ENCODE measurements around the gene COL28A1. TPM values are rescaled to one million over a fixed set of nuclear protein-coding genes. Genes with fewer than 3 reads are reported as not detected.

Gene COL28A1
- total RNA-seq, 1 experiment from 2014 or later, result 0.81 TPM

DNA sequence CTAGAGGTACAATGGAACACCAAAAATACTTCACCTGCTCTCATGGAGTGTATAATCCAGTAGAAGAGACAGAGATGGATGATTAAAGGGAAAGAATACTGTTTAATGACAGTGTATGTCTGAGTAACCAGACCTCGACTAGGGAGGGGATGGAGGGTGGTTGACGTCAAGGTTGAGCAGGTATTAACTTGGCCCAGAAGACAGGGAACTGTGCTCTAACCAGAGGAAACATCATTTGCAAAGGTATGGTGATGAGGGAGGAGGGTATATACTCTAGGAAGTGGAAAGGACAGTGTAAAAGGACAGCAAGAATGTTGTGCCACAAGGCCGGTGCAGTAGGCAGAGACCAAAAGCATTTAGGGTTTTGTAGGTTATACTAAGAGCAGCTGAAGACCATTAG lies 33.9 kb upstream of the COL28A1 start (continued):
- TF ChIP-seq, protein P1, sequence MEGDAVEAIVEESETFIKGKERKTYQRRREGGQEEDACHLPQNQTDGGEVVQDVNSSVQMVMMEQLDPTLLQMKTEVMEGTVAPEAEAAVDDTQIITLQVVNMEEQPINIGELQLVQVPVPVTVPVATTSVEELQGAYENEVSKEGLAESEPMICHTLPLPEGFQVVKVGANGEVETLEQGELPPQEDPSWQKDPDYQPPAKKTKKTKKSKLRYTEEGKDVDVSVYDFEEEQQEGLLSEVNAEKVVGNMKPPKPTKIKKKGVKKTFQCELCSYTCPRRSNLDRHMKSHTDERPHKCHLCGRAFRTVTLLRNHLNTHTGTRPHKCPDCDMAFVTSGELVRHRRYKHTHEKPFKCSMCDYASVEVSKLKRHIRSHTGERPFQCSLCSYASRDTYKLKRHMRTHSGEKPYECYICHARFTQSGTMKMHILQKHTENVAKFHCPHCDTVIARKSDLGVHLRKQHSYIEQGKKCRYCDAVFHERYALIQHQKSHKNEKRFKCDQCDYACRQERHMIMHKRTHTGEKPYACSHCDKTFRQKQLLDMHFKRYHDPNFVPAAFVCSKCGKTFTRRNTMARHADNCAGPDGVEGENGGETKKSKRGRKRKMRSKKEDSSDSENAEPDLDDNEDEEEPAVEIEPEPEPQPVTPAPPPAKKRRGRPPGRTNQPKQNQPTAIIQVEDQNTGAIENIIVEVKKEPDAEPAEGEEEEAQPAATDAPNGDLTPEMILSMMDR (IDR thresholded peaks at IDR 0.05), result no peak
- TF ChIP-seq SP1 (CRISPR knock-in tag; conservative IDR thresholded peaks at IDR 0.05) (no peak), FOXK1 (CRISPR knock-in tag; IDR thresholded peaks at IDR 0.05) (no peak), FOXP1 (CRISPR knock-in tag; IDR thresholded peaks at IDR 0.05; ENCODE audit: borderline replicate concordance) (no peak)
- TF ChIP-seq, protein P2, sequence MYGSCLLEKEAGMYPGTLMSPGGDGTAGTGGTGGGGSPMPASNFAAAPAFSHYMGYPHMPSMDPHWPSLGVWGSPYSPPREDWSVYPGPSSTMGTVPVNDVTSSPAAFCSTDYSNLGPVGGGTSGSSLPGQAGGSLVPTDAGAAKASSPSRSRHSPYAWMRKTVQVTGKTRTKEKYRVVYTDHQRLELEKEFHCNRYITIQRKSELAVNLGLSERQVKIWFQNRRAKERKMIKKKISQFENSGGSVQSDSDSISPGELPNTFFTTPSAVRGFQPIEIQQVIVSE (CRISPR knock-in tag; IDR thresholded peaks at IDR 0.05; ENCODE audit: borderline replicate concordance), result no peak
- TF ChIP-seq, protein P3, sequence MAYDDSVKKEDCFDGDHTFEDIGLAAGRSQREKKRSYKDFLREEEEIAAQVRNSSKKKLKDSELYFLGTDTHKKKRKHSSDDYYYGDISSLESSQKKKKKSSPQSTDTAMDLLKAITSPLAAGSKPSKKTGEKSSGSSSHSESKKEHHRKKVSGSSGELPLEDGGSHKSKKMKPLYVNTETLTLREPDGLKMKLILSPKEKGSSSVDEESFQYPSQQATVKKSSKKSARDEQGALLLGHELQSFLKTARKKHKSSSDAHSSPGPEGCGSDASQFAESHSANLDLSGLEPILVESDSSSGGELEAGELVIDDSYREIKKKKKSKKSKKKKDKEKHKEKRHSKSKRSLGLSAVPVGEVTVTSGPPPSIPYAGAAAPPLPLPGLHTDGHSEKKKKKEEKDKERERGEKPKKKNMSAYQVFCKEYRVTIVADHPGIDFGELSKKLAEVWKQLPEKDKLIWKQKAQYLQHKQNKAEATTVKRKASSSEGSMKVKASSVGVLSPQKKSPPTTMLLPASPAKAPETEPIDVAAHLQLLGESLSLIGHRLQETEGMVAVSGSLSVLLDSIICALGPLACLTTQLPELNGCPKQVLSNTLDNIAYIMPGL (CRISPR knock-in tag; IDR thresholded peaks at IDR 0.05), result no peak

DNA sequence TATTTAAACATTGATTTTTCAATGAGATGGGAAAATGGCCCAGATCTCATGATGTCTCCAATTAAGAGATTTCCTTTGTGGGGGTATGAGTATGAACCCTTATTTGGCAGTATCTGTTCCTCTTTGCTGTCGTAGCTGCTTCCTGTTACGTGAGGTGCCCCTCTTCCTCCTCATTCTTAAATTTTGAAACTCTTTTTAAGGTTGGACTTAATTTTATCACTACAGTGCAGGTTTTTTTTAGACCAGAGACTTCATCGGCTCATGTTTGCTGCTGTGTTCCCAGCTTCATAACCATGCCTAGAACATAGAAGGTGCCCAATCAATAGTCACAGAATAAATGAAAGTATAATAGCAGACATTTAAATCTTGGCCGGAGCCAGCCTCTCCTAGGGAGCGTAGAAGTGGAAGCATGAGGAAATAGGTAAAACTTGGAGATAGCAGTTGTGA lies 33.4 kb upstream of the COL28A1 start:
- Mint-ChIP-seq H3K27me3 (ENCODE audit: low read depth) (no peaks in the 10 kb centered on the region), H3K36me3 (peaks cover 27% of the 10 kb centered on the region), H3K9me3 (peaks cover 17% of the 10 kb centered on the region), H3K27ac (no peak overlapping the region), H3K4me1 (peaks cover 20% of the 10 kb centered on the region), H3K4me3 (peak overlapping the region; percentile 80)
- ChIA-PET POLR2A (interaction anchor here (1.8 kb wide), 1 partner anchor 12 kb away, joined by 4 read pairs; no protein-coding TSS in a partner anchor), CTCF (interaction anchor here (1.2 kb wide), 1 partner anchor 617 kb away, joined by 3 read pairs; no protein-coding TSS in a partner anchor)
- ATAC-seq (no peak), DNase-seq (ENCODE audit: low spot score) (no peak)
- TF ChIP-seq ZNF138 (CRISPR knock-in tag; conservative IDR thresholded peaks at IDR 0.05), result no peak
- TF ChIP-seq, protein P4, sequence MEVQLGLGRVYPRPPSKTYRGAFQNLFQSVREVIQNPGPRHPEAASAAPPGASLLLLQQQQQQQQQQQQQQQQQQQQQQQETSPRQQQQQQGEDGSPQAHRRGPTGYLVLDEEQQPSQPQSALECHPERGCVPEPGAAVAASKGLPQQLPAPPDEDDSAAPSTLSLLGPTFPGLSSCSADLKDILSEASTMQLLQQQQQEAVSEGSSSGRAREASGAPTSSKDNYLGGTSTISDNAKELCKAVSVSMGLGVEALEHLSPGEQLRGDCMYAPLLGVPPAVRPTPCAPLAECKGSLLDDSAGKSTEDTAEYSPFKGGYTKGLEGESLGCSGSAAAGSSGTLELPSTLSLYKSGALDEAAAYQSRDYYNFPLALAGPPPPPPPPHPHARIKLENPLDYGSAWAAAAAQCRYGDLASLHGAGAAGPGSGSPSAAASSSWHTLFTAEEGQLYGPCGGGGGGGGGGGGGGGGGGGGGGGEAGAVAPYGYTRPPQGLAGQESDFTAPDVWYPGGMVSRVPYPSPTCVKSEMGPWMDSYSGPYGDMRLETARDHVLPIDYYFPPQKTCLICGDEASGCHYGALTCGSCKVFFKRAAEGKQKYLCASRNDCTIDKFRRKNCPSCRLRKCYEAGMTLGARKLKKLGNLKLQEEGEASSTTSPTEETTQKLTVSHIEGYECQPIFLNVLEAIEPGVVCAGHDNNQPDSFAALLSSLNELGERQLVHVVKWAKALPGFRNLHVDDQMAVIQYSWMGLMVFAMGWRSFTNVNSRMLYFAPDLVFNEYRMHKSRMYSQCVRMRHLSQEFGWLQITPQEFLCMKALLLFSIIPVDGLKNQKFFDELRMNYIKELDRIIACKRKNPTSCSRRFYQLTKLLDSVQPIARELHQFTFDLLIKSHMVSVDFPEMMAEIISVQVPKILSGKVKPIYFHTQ (CRISPR knock-in tag; IDR thresholded peaks at IDR 0.05), result no peak
- no peak for TF ChIP-seq NR1H2 (CRISPR knock-in tag; IDR thresholded peaks at IDR 0.05)
- no peak for TF ChIP-seq CBFB (CRISPR knock-in tag; IDR thresholded peaks at IDR 0.05; ENCODE audit: low read depth)
- TF ChIP-seq ZNF396 (CRISPR knock-in tag; IDR thresholded peaks at IDR 0.05; ENCODE audit: borderline replicate concordance), result no peak
- TF ChIP-seq, protein P5, sequence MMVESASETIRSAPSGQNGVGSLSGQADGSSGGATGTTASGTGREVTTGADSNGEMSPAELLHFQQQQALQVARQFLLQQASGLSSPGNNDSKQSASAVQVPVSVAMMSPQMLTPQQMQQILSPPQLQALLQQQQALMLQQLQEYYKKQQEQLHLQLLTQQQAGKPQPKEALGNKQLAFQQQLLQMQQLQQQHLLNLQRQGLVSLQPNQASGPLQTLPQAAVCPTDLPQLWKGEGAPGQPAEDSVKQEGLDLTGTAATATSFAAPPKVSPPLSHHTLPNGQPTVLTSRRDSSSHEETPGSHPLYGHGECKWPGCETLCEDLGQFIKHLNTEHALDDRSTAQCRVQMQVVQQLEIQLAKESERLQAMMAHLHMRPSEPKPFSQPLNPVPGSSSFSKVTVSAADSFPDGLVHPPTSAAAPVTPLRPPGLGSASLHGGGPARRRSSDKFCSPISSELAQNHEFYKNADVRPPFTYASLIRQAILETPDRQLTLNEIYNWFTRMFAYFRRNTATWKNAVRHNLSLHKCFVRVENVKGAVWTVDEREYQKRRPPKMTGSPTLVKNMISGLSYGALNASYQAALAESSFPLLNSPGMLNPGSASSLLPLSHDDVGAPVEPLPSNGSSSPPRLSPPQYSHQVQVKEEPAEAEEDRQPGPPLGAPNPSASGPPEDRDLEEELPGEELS (CRISPR knock-in tag; IDR thresholded peaks at IDR 0.05), result no peak
- TF ChIP-seq, protein P6, sequence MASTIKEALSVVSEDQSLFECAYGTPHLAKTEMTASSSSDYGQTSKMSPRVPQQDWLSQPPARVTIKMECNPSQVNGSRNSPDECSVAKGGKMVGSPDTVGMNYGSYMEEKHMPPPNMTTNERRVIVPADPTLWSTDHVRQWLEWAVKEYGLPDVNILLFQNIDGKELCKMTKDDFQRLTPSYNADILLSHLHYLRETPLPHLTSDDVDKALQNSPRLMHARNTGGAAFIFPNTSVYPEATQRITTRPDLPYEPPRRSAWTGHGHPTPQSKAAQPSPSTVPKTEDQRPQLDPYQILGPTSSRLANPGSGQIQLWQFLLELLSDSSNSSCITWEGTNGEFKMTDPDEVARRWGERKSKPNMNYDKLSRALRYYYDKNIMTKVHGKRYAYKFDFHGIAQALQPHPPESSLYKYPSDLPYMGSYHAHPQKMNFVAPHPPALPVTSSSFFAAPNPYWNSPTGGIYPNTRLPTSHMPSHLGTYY (CRISPR knock-in tag; IDR thresholded peaks at IDR 0.05), result no peak
- no peak for TF ChIP-seq FOXK1 (CRISPR knock-in tag; IDR thresholded peaks at IDR 0.05)
- no peak for TF ChIP-seq NFYB (CRISPR knock-in tag; conservative IDR thresholded peaks at IDR 0.05; ENCODE audit: low read depth)
- no peak for TF ChIP-seq CREB1 (CRISPR knock-in tag; IDR thresholded peaks at IDR 0.05)
- no peak for TF ChIP-seq SP1 (CRISPR knock-in tag; conservative IDR thresholded peaks at IDR 0.05)
